NCI-H226 (cell line): Measurements from ENCODE around the gene FBXL2.

Source experiments
- DNase-seq: peaks from one replicate; pipeline ENCODE4 v3.0.0-alpha.2; 2015

FBXL2 gene

GRCh38 chr3:33430571-33430970, 153.3 kb downstream of the FBXL2 start:
- no peak for DNase-seq

GRCh38 chr3:33433843-33434242, 156.6 kb downstream of the FBXL2 start:
- DNase-seq: no peak
